ENCODE data around the gene C22orf23.

DNA sequence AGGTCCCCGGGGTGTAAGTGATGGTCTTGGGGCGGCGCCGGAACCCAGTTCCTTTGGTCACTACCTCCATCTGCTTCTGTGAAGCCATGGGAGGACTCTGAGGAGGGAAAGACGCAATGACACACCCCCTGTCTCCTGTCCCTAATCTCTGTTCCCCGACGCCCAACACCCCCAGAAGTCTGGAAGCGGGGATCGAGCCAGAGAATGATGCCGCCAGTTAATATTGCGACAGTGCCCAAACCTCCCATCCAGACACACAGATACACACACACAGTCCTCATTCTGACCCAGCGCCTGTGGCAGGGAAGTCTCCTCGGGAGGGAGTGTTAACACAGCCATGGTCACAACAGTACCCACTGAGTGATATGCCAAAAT, 352 bp downstream of the C22orf23 start:
- TF ChIP-seq CTCF (IDR thresholded peaks at IDR 0.05) (no peak), POLR2A (IDR thresholded peaks at IDR 0.05) (no peak)

Measured in ovary (tissue), 3 donors.